K562 (cell line): ENCODE data around the gene DCUN1D1. TPM values are rescaled to one million over a fixed set of nuclear protein-coding genes. Genes with fewer than 3 reads are reported as not detected.
A peak's percentile ranks its signal among the peaks of the same experiment; 100 is the strongest.

Experiments
- DACH1 ChIP-seq: fragments of 450-650 bp; IDR thresholded peaks from 2 replicates; pipeline ENCODE4 v1.6.1; 2018; ENCODE audit not compliant: partially characterized antibody
- FOXJ2 ChIP-seq: fragments of 200-800 bp; sonication (Bioruptor generic); IDR thresholded peaks from 2 replicates; pipeline ENCODE4 v1.6.1; 2016; ENCODE audit warnings: missing genetic modification characterization, missing compliant biosample characterization
- ILK ChIP-seq: fragments of 450-650 bp; IDR thresholded peaks from 2 replicates; pipeline ENCODE4 v1.6.1; 2016; ENCODE audit warnings: missing genetic modification characterization, low read depth, mild to moderate bottlenecking, missing compliant biosample characterization, moderate library complexity, borderline replicate concordance
- KAT2B ChIP-seq: IDR thresholded peaks from one replicate; pipeline ENCODE4 v1.6.1; 2012; ENCODE audit warnings: low read depth, mild to moderate bottlenecking, control low read depth, inconsistent platforms, low read length, moderate library complexity
- LEF1 ChIP-seq: fragments of 450-650 bp; IDR thresholded peaks from 2 replicates; pipeline ENCODE4 v1.6.1; 2016; ENCODE audit warnings: mild to moderate bottlenecking
- MYC ChIP-seq, 2 experiments: fragments of 250-450 bp in 1 of 2; sonication (Bioruptor Pico) in 1 of 2; IDR thresholded peaks; 2 replicates each; pipeline versions ENCODE4 v1.5.1 to v1.6.1; 2012 to 2021; ENCODE audit warnings: low read depth in 2 of 2, borderline replicate concordance in 1 of 2, improper control_type of control experiment in 1 of 2, low read length in 1 of 2, mild to moderate bottlenecking in 1 of 2, moderate library complexity in 1 of 2
- OTX1 ChIP-seq: fragments of 450-650 bp; formaldehyde crosslinking; IDR thresholded peaks from 2 replicates; pipeline ENCODE4 v1.4.0; 2022; ENCODE audit warnings: mild to moderate bottlenecking
- RBM15 ChIP-seq: fragments of 200-400 bp; formaldehyde crosslinking; IDR thresholded peaks from 2 replicates; pipeline ENCODE4 v1.6.1; 2018; ENCODE audit warnings: mild to moderate bottlenecking, low read length, moderate library complexity; ENCODE audit not compliant: insufficient read depth
- RBM25 ChIP-seq: fragments of 200-400 bp; formaldehyde crosslinking; IDR thresholded peaks from 2 replicates; pipeline ENCODE4 v1.6.1; 2018; ENCODE audit warnings: low read length, low read depth, moderate library complexity; ENCODE audit not compliant: severe bottlenecking
- RHOXF2B ChIP-seq: fragments of 250-450 bp; sonication (Bioruptor Pico); conservative IDR thresholded peaks from 2 replicates; pipeline ENCODE4 v1.5.1; 2021
- SIRT6 ChIP-seq: IDR thresholded peaks from one replicate; pipeline ENCODE4 v1.6.1; 2012; ENCODE audit warnings: low read depth, mild to moderate bottlenecking, control low read depth, inconsistent platforms, low read length, moderate library complexity
- ZNF121 ChIP-seq: sonication (generic); formaldehyde crosslinking; conservative IDR thresholded peaks from 2 replicates; pipeline ENCODE4 v1.8.0; 2022; ENCODE audit warnings: missing genetic modification reagents
- ZNF282 ChIP-seq: sonication (generic); formaldehyde crosslinking; IDR thresholded peaks from 2 replicates; pipeline ENCODE4 v1.8.1; 2023; ENCODE audit warnings: missing genetic modification reagents
- ZNF354B ChIP-seq: fragments of 250-450 bp; sonication (Bioruptor Pico); IDR thresholded peaks from 2 replicates; pipeline ENCODE4 v1.4.0; 2020
- polyA plus RNA-seq, 8 experiments: library from polyadenylated mRNA; depleted of rRNA in 4 of 8; stranded (reverse) in 5 of 8; unstranded in 3 of 8; fragments of >200 nt; fragmentation: Nextera tagmentation in 2 of 8; fragmentation: Illumina TruSeq in 1 of 8; extraction: Ambion mirVana in 2 of 8; extraction: Trizol in 1 of 8; gene quantifications; 2 replicates each; pipeline versions ENCODE4 v1.2.1 to v1.2.3, GENCODE V29; 2011 to 2014; ENCODE audit warnings: inconsistent platforms in 1 of 8, missing spikeins in 1 of 8
- total RNA-seq, 7 experiments: library from RNA; depleted of rRNA in 6 of 7; stranded (reverse); fragments of >200 nt in 6 of 7; fragmentation: Illumina TruSeq in 2 of 7; extraction: Trizol in 2 of 7; gene quantifications; 2 replicates each; pipeline versions ENCODE4 v1.2.1 to v1.2.3, GENCODE V29; 2011 to 2021; ENCODE audit warnings: low replicate concordance in 1 of 7
- TF ChIP-seq, protein P1 (sequence below): fragments of 200-800 bp; sonication (Bioruptor generic); IDR thresholded peaks from 2 replicates; pipeline ENCODE4 v1.6.1; 2017; ENCODE audit warnings: missing genetic modification characterization, missing compliant biosample characterization
- TF ChIP-seq, protein P2 (sequence below): fragments of 250-450 bp; sonication (Bioruptor Pico); IDR thresholded peaks from 2 replicates; pipeline ENCODE4 v1.6.1; 2021; ENCODE audit warnings: mild to moderate bottlenecking
- TF ChIP-seq, protein P3 (sequence below): sonication (generic); formaldehyde crosslinking; IDR thresholded peaks from 2 replicates; pipeline ENCODE4 v1.8.0; 2022; ENCODE audit warnings: missing genetic modification reagents, mild to moderate bottlenecking, moderate library complexity, borderline replicate concordance
- TF ChIP-seq, protein P4 (sequence below): sonication (generic); formaldehyde crosslinking; IDR thresholded peaks from 2 replicates; pipeline ENCODE4 v1.8.1; 2023; ENCODE audit warnings: mild to moderate bottlenecking, missing genetic modification reagents
- TF ChIP-seq, protein P5 (sequence below): IDR thresholded peaks from 3 replicates; pipeline ENCODE4 v1.6.1; 2011; ENCODE audit warnings: borderline replicate concordance, mild to moderate bottlenecking, moderate library complexity; ENCODE audit not compliant: insufficient read length; ENCODE audit errors: extremely low read depth
- TF ChIP-seq, protein P6 (sequence below): fragments of 450-650 bp; formaldehyde crosslinking; IDR thresholded peaks from 2 replicates; pipeline ENCODE4 v1.4.0; 2022; ENCODE audit warnings: missing genetic modification characterization

Gene DCUN1D1
- total and polyA plus RNA-seq, 9 of the 15 experiments (the other 6 are each of a cell fraction or from before 2014, with no cell fraction given), result 11.4 to 46.8 (median 28.2) TPM

DNA sequence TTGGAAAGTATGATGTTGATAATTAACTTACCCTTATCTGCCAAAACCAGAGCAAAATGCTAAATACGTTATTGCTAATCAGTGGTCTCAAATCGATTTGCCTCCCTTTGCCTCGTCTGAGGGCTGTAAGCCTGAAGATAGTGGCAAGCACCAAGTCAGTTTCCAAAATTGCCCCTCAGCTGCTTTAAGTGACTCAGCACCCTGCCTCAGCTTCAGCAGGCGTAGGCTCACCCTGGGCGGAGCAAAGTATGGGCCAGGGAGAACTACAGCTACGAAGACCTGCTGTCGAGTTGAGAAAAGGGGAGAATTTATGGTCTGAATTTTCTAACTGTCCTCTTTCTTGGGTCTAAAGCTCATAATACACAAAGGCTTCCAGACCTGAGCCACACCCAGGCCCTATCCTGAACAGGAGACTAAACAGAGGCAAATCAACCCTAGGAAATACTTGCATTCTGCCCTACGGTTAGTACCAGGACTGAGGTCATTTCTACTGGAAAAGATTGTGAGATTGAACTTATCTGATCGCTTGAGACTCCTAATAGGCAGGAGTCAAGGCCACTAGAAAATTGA, 59.7 kb downstream of the DCUN1D1 start (continued):
- TF ChIP-seq KAT2B, result no peak
- TF ChIP-seq DACH1, result peak; percentile 89
- no peak for TF ChIP-seq SIRT6
- TF ChIP-seq ZNF282, result no peak
- TF ChIP-seq OTX1 (CRISPR knock-in tag), result no peak
- no peak for TF ChIP-seq RBM25
- TF ChIP-seq RBM15, result no peak
- TF ChIP-seq, protein P1, sequence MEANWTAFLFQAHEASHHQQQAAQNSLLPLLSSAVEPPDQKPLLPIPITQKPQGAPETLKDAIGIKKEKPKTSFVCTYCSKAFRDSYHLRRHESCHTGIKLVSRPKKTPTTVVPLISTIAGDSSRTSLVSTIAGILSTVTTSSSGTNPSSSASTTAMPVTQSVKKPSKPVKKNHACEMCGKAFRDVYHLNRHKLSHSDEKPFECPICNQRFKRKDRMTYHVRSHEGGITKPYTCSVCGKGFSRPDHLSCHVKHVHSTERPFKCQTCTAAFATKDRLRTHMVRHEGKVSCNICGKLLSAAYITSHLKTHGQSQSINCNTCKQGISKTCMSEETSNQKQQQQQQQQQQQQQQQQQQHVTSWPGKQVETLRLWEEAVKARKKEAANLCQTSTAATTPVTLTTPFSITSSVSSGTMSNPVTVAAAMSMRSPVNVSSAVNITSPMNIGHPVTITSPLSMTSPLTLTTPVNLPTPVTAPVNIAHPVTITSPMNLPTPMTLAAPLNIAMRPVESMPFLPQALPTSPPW, result peak; percentile 44
- no peak for TF ChIP-seq ZNF121
- TF ChIP-seq, protein P2, sequence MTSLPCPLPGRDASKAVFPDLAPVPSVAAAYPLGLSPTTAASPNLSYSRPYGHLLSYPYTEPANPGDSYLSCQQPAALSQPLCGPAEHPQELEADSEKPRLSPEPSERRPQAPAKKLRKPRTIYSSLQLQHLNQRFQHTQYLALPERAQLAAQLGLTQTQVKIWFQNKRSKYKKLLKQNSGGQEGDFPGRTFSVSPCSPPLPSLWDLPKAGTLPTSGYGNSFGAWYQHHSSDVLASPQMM (CRISPR knock-in tag), result no peak
- TF ChIP-seq RHOXF2B (CRISPR knock-in tag), result no peak
- TF ChIP-seq, protein P3, sequence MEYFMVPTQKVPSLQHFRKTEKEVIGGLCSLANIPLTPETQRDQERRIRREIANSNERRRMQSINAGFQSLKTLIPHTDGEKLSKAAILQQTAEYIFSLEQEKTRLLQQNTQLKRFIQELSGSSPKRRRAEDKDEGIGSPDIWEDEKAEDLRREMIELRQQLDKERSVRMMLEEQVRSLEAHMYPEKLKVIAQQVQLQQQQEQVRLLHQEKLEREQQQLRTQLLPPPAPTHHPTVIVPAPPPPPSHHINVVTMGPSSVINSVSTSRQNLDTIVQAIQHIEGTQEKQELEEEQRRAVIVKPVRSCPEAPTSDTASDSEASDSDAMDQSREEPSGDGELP, result peak; percentile 94
- TF ChIP-seq, protein P4, sequence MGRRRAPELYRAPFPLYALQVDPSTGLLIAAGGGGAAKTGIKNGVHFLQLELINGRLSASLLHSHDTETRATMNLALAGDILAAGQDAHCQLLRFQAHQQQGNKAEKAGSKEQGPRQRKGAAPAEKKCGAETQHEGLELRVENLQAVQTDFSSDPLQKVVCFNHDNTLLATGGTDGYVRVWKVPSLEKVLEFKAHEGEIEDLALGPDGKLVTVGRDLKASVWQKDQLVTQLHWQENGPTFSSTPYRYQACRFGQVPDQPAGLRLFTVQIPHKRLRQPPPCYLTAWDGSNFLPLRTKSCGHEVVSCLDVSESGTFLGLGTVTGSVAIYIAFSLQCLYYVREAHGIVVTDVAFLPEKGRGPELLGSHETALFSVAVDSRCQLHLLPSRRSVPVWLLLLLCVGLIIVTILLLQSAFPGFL (CRISPR knock-in tag), result no peak
- no peak for TF ChIP-seq ILK (tag)
- TF ChIP-seq, protein P5, sequence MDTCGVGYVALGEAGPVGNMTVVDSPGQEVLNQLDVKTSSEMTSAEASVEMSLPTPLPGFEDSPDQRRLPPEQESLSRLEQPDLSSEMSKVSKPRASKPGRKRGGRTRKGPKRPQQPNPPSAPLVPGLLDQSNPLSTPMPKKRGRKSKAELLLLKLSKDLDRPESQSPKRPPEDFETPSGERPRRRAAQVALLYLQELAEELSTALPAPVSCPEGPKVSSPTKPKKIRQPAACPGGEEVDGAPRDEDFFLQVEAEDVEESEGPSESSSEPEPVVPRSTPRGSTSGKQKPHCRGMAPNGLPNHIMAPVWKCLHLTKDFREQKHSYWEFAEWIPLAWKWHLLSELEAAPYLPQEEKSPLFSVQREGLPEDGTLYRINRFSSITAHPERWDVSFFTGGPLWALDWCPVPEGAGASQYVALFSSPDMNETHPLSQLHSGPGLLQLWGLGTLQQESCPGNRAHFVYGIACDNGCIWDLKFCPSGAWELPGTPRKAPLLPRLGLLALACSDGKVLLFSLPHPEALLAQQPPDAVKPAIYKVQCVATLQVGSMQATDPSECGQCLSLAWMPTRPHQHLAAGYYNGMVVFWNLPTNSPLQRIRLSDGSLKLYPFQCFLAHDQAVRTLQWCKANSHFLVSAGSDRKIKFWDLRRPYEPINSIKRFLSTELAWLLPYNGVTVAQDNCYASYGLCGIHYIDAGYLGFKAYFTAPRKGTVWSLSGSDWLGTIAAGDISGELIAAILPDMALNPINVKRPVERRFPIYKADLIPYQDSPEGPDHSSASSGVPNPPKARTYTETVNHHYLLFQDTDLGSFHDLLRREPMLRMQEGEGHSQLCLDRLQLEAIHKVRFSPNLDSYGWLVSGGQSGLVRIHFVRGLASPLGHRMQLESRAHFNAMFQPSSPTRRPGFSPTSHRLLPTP, result no peak
- TF ChIP-seq ZNF354B (CRISPR knock-in tag), result no peak
- TF ChIP-seq LEF1, result peak; percentile 75
- no peak for TF ChIP-seq MYC (IDR thresholded peaks at IDR 0.05; ENCODE audit: low read depth, low read length)
- TF ChIP-seq MYC (CRISPR knock-in tag; IDR thresholded peaks at IDR 0.05; ENCODE audit: borderline replicate concordance, low read depth), result no peak
- TF ChIP-seq, protein P6, sequence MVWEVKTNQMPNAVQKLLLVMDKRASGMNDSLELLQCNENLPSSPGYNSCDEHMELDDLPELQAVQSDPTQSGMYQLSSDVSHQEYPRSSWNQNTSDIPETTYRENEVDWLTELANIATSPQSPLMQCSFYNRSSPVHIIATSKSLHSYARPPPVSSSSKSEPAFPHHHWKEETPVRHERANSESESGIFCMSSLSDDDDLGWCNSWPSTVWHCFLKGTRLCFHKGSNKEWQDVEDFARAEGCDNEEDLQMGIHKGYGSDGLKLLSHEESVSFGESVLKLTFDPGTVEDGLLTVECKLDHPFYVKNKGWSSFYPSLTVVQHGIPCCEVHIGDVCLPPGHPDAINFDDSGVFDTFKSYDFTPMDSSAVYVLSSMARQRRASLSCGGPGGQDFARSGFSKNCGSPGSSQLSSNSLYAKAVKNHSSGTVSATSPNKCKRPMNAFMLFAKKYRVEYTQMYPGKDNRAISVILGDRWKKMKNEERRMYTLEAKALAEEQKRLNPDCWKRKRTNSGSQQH (CRISPR knock-in tag), result no peak
- TF ChIP-seq FOXJ2 (tag), result no peak
